ENCODE results near the gene KRT2. TPM values are rescaled to one million over a fixed set of nuclear protein-coding genes. Genes with fewer than 3 reads are reported as not detected.

The KRT2 gene
- total RNA-seq, 1 experiment from 2014 or later = not detected

DNA sequence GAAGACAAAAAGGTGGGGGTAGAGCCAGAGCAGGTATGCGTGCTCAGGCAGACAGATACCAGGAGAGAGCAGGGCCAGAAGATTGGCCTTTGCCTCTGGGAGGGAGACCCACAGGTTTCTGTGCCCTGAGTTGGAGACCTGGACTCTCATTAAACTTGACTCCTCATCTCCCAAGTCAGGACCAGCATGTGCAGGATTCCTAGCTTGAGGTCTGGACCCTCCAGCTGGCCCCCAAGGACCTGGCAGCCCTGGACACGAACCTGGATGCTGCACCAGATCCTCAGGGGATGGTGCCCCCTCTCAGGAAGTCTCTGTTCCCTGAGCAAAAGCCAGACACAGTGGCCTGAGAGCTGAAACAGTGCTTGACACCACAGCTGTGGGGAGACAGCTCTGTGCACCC is 23.2 kb downstream of the KRT2 start:
- H3K27me3 Mint-ChIP-seq (ENCODE audit: low read depth) = no peaks in the 10 kb centered on the region

More for the DNA sequence above, 23.2 kb downstream of the KRT2 start:
- CTCF ChIA-PET = no interaction called here
- no peaks in the 10 kb centered on the region for H3K9me3 Mint-ChIP-seq
- no peak for DNase-seq (ENCODE audit: low spot score)
- H3K27ac Mint-ChIP-seq = no peak overlapping the region
- H3K4me3 Mint-ChIP-seq = no peak overlapping the region
- TF ChIP-seq FOXP1 (CRISPR knock-in tag; IDR thresholded peaks at IDR 0.05; ENCODE audit: borderline replicate concordance) (no peak), ELF4 (CRISPR knock-in tag; IDR thresholded peaks at IDR 0.05; ENCODE audit: low read depth) (no peak), MXD4 (CRISPR knock-in tag; IDR thresholded peaks at IDR 0.05; ENCODE audit: borderline replicate concordance) (no peak), HMGXB4 (CRISPR knock-in tag; IDR thresholded peaks at IDR 0.05) (no peak), AFF4 (CRISPR knock-in tag; IDR thresholded peaks at IDR 0.05; ENCODE audit: borderline replicate concordance) (no peak), ZNF219 (CRISPR knock-in tag; IDR thresholded peaks at IDR 0.05; ENCODE audit: borderline replicate concordance) (no peak)
- TF ChIP-seq, protein P1, sequence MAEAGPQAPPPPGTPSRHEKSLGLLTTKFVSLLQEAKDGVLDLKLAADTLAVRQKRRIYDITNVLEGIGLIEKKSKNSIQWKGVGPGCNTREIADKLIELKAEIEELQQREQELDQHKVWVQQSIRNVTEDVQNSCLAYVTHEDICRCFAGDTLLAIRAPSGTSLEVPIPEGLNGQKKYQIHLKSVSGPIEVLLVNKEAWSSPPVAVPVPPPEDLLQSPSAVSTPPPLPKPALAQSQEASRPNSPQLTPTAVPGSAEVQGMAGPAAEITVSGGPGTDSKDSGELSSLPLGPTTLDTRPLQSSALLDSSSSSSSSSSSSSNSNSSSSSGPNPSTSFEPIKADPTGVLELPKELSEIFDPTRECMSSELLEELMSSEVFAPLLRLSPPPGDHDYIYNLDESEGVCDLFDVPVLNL (CRISPR knock-in tag; IDR thresholded peaks at IDR 0.05; ENCODE audit: borderline replicate concordance, low read depth) = no peak
- TF ChIP-seq, protein P2, sequence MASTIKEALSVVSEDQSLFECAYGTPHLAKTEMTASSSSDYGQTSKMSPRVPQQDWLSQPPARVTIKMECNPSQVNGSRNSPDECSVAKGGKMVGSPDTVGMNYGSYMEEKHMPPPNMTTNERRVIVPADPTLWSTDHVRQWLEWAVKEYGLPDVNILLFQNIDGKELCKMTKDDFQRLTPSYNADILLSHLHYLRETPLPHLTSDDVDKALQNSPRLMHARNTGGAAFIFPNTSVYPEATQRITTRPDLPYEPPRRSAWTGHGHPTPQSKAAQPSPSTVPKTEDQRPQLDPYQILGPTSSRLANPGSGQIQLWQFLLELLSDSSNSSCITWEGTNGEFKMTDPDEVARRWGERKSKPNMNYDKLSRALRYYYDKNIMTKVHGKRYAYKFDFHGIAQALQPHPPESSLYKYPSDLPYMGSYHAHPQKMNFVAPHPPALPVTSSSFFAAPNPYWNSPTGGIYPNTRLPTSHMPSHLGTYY (CRISPR knock-in tag; IDR thresholded peaks at IDR 0.05) = no peak
- TF ChIP-seq, protein P3, sequence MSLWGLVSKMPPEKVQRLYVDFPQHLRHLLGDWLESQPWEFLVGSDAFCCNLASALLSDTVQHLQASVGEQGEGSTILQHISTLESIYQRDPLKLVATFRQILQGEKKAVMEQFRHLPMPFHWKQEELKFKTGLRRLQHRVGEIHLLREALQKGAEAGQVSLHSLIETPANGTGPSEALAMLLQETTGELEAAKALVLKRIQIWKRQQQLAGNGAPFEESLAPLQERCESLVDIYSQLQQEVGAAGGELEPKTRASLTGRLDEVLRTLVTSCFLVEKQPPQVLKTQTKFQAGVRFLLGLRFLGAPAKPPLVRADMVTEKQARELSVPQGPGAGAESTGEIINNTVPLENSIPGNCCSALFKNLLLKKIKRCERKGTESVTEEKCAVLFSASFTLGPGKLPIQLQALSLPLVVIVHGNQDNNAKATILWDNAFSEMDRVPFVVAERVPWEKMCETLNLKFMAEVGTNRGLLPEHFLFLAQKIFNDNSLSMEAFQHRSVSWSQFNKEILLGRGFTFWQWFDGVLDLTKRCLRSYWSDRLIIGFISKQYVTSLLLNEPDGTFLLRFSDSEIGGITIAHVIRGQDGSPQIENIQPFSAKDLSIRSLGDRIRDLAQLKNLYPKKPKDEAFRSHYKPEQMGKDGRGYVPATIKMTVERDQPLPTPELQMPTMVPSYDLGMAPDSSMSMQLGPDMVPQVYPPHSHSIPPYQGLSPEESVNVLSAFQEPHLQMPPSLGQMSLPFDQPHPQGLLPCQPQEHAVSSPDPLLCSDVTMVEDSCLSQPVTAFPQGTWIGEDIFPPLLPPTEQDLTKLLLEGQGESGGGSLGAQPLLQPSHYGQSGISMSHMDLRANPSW (CRISPR knock-in tag; conservative IDR thresholded peaks at IDR 0.05; ENCODE audit: low read depth) = no peak
- POLR2A ChIA-PET = no interaction called here
- H3K4me1 Mint-ChIP-seq = peaks cover 6% of the 10 kb centered on the region
- no peak for ATAC-seq
- no peaks in the 10 kb centered on the region for H3K36me3 Mint-ChIP-seq
